Neural cell (in vitro differentiated cells): ENCODE measurements around the gene MANBA. TPM values are rescaled to one million over a fixed set of nuclear protein-coding genes. Genes with fewer than 3 reads are reported as not detected.

ENCODE experiments used
- H2AFZ ChIP-seq: fragments of 200-600, 300-800 bp; sonication (generic), shearing (Covaris generic); 2 replicates; pipeline ENCODE4 v1.6.0; 2014; ENCODE audit warnings: low read depth, mild to moderate bottlenecking, antibody characterized with exemption, low read length, moderate library complexity
- H3F3A ChIP-seq: fragments of 200-600 bp; shearing (Covaris generic); 2 replicates; pipeline ENCODE4 v1.6.1; 2016; ENCODE audit warnings: mild to moderate bottlenecking, moderate library complexity, mixed read lengths, antibody characterized with exemption, low read length; ENCODE audit not compliant: insufficient read depth, poor library complexity, severe bottlenecking
- H3K27ac ChIP-seq: fragments of 200-600, 300-800 bp; sonication (generic), shearing (Covaris generic); 2 replicates; pipeline ENCODE4 v1.5.1; 2014; ENCODE audit warnings: mild to moderate bottlenecking, low read length, moderate library complexity
- H3K27me3 ChIP-seq: fragments of 300-800, 200-600 bp; sonication (generic), shearing (Covaris generic); 2 replicates; pipeline ENCODE4 v1.6.0; 2014; ENCODE audit warnings: mild to moderate bottlenecking, low read depth, low read length, moderate library complexity; ENCODE audit not compliant: insufficient read depth
- H3K36me3 ChIP-seq: fragments of 300-800, 200-600 bp; sonication (generic), shearing (Covaris generic); 2 replicates; pipeline ENCODE4 v1.5.1; 2014; ENCODE audit warnings: mild to moderate bottlenecking, antibody characterized with exemption, low read length, moderate library complexity; ENCODE audit not compliant: insufficient read depth
- H3K4me2 ChIP-seq: fragments of 300-800, 200-600 bp; sonication (generic), shearing (Covaris generic); 2 replicates; pipeline ENCODE4 v1.6.0; 2014; ENCODE audit warnings: mild to moderate bottlenecking, low read length
- H3K4me3 ChIP-seq: fragments of 300-800, 200-600 bp; sonication (generic), shearing (Covaris generic); 2 replicates; pipeline ENCODE4 v1.5.1; 2014; ENCODE audit warnings: mild to moderate bottlenecking, low read length, moderate library complexity
- H3K79me2 ChIP-seq: fragments of 200-600 bp; shearing (Covaris generic); replicated peaks from 2 replicates; pipeline ENCODE4 v1.6.0; 2014; ENCODE audit warnings: mild to moderate bottlenecking, low read length, moderate library complexity; ENCODE audit not compliant: insufficient read depth
- H3K9ac ChIP-seq: fragments of 300-800, 200-600 bp; sonication (generic), shearing (Covaris generic); 2 replicates; pipeline ENCODE4 v1.6.1; 2016; ENCODE audit warnings: mild to moderate bottlenecking, low read length, mixed read lengths
- H3K9me2 ChIP-seq: fragments of 200-600 bp; shearing (Covaris generic); 2 replicates; pipeline ENCODE4 v1.6.1; 2016; ENCODE audit warnings: mild to moderate bottlenecking, low read length, mixed read lengths; ENCODE audit not compliant: insufficient read depth
- H3K9me3 ChIP-seq: fragments of 200-600, 300-800 bp; sonication (generic), shearing (Covaris generic); 2 replicates; pipeline ENCODE4 v1.6.1; 2016; ENCODE audit warnings: mild to moderate bottlenecking, mixed run types, low read length, moderate library complexity, mixed read lengths
- H4K20me1 ChIP-seq: fragments of 200-600 bp; shearing (Covaris generic); 2 replicates; pipeline ENCODE4 v1.6.1; 2016; ENCODE audit warnings: mild to moderate bottlenecking, mixed run types; ENCODE audit not compliant: insufficient read depth
- EP300 ChIP-seq: fragments of 450-650 bp; conservative IDR thresholded peaks from 2 replicates; pipeline ENCODE4 v1.6.1; 2014; ENCODE audit warnings: antibody characterized with exemption, mild to moderate bottlenecking, moderate library complexity; ENCODE audit not compliant: poor library complexity, severe bottlenecking
- EZH2 ChIP-seq: fragments of 200-600, 300-800 bp; shearing (Covaris generic), sonication (generic); IDR thresholded peaks from 2 replicates; pipeline ENCODE4 v1.6.1; 2014; ENCODE audit warnings: antibody characterized with exemption, low read length, borderline replicate concordance, mild to moderate bottlenecking; ENCODE audit not compliant: insufficient read depth, poor library complexity, severe bottlenecking
- MXI1 ChIP-seq: fragments of 450-650 bp; conservative IDR thresholded peaks from 2 replicates; pipeline ENCODE4 v1.6.1; 2014; ENCODE audit warnings: antibody characterized with exemption, mild to moderate bottlenecking; ENCODE audit not compliant: poor library complexity, severe bottlenecking
- POLR2AphosphoS5 ChIP-seq: IDR thresholded peaks from 2 replicates; pipeline ENCODE4 v1.6.1; 2012
- RAD21 ChIP-seq: fragments of 450-650 bp; conservative IDR thresholded peaks from 2 replicates; pipeline ENCODE4 v1.6.1; 2014; ENCODE audit warnings: antibody characterized with exemption, mild to moderate bottlenecking, moderate library complexity
- SMC3 ChIP-seq: fragments of 450-650 bp; conservative IDR thresholded peaks from 2 replicates; pipeline ENCODE4 v1.6.1; 2014; ENCODE audit warnings: antibody characterized with exemption, mild to moderate bottlenecking, moderate library complexity; ENCODE audit not compliant: poor library complexity
- TAF1 ChIP-seq: IDR thresholded peaks from 2 replicates; pipeline ENCODE4 v1.6.1; 2012; ENCODE audit warnings: low read depth
- polyA plus RNA-seq: library from polyadenylated mRNA; depleted of rRNA; stranded (reverse); fragments of >200 nt; gene quantifications from 2 replicates; pipeline ENCODE4 v1.2.3, GENCODE V29; 2014
- TF ChIP-seq, protein P1 (sequence below): IDR thresholded peaks from 2 replicates; pipeline ENCODE4 v1.6.1; 2012; ENCODE audit warnings: borderline replicate concordance
- TF ChIP-seq, protein P2 (sequence below): fragments of 450-650 bp; IDR thresholded peaks from 2 replicates; pipeline ENCODE4 v1.5.1; 2014; ENCODE audit warnings: antibody characterized with exemption, mild to moderate bottlenecking, moderate library complexity; ENCODE audit not compliant: poor library complexity, severe bottlenecking

The MANBA gene
- polyA plus RNA-seq, 1 donor from 2014 or later: 43.8 TPM

DNA sequence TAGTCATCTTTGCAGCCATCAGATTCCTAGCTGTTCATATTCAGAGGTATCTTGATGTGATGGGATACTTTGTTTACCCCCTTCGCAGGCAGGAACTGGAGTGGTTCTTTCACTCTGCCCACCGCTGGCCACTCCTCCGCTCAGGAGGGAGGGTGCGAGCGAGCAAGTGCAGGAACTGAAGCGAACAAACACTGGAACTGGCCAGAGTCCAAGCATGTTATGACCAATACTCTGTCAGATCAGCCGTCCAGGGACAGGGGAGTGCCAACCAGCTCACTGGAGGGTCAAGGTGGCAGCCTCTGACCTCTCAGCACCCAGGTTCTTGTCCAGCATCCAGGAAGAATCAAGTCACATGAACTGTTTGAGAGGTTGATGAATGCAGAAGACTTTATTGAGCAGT lies 18.0 kb upstream of the MANBA start:
- no peak overlapping the region for H3K9ac ChIP-seq
- no peaks in the 10 kb centered on the region for H3F3A ChIP-seq
- no peaks in the 10 kb centered on the region for H3K27me3 ChIP-seq
- H3K4me2 ChIP-seq: no peak overlapping the region
- H3K27ac ChIP-seq: no peak overlapping the region
- H3K79me2 ChIP-seq: no peaks in the 10 kb centered on the region
- no peaks in the 10 kb centered on the region for H3K9me3 ChIP-seq
- no peaks in the 10 kb centered on the region for H4K20me1 ChIP-seq
- no peak overlapping the region for H3K4me3 ChIP-seq
- no peaks in the 10 kb centered on the region for H3K36me3 ChIP-seq
- TF ChIP-seq POLR2AphosphoS5: no peak
- TF ChIP-seq EZH2: no peak
- TF ChIP-seq, protein P1, sequence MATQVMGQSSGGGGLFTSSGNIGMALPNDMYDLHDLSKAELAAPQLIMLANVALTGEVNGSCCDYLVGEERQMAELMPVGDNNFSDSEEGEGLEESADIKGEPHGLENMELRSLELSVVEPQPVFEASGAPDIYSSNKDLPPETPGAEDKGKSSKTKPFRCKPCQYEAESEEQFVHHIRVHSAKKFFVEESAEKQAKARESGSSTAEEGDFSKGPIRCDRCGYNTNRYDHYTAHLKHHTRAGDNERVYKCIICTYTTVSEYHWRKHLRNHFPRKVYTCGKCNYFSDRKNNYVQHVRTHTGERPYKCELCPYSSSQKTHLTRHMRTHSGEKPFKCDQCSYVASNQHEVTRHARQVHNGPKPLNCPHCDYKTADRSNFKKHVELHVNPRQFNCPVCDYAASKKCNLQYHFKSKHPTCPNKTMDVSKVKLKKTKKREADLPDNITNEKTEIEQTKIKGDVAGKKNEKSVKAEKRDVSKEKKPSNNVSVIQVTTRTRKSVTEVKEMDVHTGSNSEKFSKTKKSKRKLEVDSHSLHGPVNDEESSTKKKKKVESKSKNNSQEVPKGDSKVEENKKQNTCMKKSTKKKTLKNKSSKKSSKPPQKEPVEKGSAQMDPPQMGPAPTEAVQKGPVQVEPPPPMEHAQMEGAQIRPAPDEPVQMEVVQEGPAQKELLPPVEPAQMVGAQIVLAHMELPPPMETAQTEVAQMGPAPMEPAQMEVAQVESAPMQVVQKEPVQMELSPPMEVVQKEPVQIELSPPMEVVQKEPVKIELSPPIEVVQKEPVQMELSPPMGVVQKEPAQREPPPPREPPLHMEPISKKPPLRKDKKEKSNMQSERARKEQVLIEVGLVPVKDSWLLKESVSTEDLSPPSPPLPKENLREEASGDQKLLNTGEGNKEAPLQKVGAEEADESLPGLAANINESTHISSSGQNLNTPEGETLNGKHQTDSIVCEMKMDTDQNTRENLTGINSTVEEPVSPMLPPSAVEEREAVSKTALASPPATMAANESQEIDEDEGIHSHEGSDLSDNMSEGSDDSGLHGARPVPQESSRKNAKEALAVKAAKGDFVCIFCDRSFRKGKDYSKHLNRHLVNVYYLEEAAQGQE: no peak
- no peak for TF ChIP-seq MXI1
- no peak for TF ChIP-seq TAF1
- TF ChIP-seq SMC3: no peak
- TF ChIP-seq RAD21: no peak
- TF ChIP-seq, protein P2, sequence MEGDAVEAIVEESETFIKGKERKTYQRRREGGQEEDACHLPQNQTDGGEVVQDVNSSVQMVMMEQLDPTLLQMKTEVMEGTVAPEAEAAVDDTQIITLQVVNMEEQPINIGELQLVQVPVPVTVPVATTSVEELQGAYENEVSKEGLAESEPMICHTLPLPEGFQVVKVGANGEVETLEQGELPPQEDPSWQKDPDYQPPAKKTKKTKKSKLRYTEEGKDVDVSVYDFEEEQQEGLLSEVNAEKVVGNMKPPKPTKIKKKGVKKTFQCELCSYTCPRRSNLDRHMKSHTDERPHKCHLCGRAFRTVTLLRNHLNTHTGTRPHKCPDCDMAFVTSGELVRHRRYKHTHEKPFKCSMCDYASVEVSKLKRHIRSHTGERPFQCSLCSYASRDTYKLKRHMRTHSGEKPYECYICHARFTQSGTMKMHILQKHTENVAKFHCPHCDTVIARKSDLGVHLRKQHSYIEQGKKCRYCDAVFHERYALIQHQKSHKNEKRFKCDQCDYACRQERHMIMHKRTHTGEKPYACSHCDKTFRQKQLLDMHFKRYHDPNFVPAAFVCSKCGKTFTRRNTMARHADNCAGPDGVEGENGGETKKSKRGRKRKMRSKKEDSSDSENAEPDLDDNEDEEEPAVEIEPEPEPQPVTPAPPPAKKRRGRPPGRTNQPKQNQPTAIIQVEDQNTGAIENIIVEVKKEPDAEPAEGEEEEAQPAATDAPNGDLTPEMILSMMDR: no peak
- TF ChIP-seq EP300: no peak
- H3K9me2 ChIP-seq: no peaks in the 10 kb centered on the region
- no peak overlapping the region for H2AFZ ChIP-seq

DNA sequence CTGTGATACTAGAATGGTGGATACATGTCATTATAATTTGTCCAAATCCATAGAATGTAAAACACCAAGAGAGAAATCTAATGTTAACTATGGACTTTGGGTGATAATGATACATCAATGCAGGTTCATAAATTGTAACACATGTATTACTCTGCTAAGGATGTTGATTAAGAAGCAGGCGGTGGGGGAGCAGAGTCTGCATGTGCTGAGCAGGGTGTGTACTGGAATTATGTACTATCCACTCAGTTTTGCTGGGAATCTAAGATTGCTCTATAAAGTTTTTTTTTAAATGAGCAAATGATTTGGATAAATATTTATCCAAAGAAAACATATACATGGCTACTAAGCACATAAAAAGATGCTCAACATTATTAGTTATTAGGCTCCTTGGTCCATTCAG lies 15.0 kb upstream of the MANBA start:
- Histone ChIP-seq H3K4me3 (no peak overlapping the region), H3K27ac (no peak overlapping the region), H3K4me2 (no peak overlapping the region), H3F3A (no peaks in the 10 kb centered on the region), H3K9me2 (no peaks in the 10 kb centered on the region), H4K20me1 (no peaks in the 10 kb centered on the region), H3K9ac (no peak overlapping the region), H3K9me3 (no peaks in the 10 kb centered on the region), H3K79me2 (no peaks in the 10 kb centered on the region), H3K27me3 (no peaks in the 10 kb centered on the region), H3K36me3 (no peaks in the 10 kb centered on the region), H2AFZ (no peak overlapping the region)
- TF ChIP-seq, protein P2: no peak
- TF ChIP-seq TAF1: no peak
- no peak for TF ChIP-seq EP300
- TF ChIP-seq EZH2: no peak
